Activated naive CD8-positive, alpha-beta T cell treated with anti-CD3 and anti-CD28 coated beads, Interleukin-2, amount 50 U/mL, for 24 hours (primary cell): ENCODE measurements around the gene SARM1.

ENCODE experiments used
- ATAC-seq: fragments of 150-1000 bp; cut with Tn5 transposase; one replicate; pipeline ENCODE4 v1.10.0; 2021
- DNase-seq: peaks from one replicate; pipeline ENCODE4 v3.0.0; 2021
- H3K27ac Mint-ChIP-seq: one replicate; pipeline ENCODE4 v1.8.0; 2021; ENCODE audit warnings: mild to moderate bottlenecking, mixed read lengths
- H3K27me3 Mint-ChIP-seq: one replicate; pipeline ENCODE4 v1.8.0; 2021; ENCODE audit warnings: mixed read lengths
- H3K36me3 Mint-ChIP-seq: one replicate; pipeline ENCODE4 v1.8.0; 2021; ENCODE audit warnings: low read depth, mixed read lengths
- H3K4me1 Mint-ChIP-seq: one replicate; pipeline ENCODE4 v1.8.0; 2021; ENCODE audit warnings: mixed read lengths
- H3K4me3 Mint-ChIP-seq: one replicate; pipeline ENCODE4 v1.8.0; 2021; ENCODE audit warnings: mild to moderate bottlenecking, moderate library complexity, mixed read lengths
- H3K9me3 Mint-ChIP-seq: one replicate; pipeline ENCODE4 v1.8.0; 2021; ENCODE audit warnings: mixed read lengths

Gene SARM1

DNA sequence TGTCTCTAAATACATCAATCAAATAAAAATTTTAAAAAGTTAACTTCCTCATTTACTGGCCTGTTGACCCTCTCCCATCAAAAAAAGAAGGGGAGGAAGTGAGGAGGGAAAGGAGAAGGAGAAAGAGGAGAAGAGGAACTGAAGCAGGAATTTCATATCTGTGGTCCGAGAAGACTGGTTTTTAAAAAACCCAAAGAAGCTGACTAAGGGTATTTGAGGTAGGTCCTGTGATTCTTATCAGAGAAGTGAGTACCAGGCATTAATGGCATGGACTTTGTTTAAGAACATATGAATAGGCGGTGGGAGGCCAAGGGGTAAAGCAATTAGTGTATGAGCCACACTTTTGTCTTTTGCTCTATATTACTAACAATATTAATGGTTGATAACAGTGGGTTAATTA, 32.5 kb downstream of the SARM1 start:
- Mint-ChIP-seq H3K36me3 (no peaks in the 10 kb centered on the region), H3K27me3 (peaks cover 3% of the 10 kb centered on the region), H3K9me3 (no peaks in the 10 kb centered on the region), H3K4me3 (no peak overlapping the region), H3K27ac (no peak overlapping the region), H3K4me1 (peaks cover 12% of the 10 kb centered on the region)
- no peak for ATAC-seq
- DNase-seq = no peak

- H3K27ac Mint-ChIP-seq = no peak overlapping the region
- H3K27me3 Mint-ChIP-seq = peaks cover 3% of the 10 kb centered on the region
- peak overlapping the region; percentile 31 for H3K4me3 Mint-ChIP-seq
- ATAC-seq (no peak), DNase-seq (no peak)
- H3K36me3 Mint-ChIP-seq = no peaks in the 10 kb centered on the region
- no peaks in the 10 kb centered on the region for H3K9me3 Mint-ChIP-seq
- peaks cover 12% of the 10 kb centered on the region for H3K4me1 Mint-ChIP-seq
These were observed 32.9 kb downstream of the SARM1 start for GRCh38 chr17:28404461-28404811.

- Mint-ChIP-seq H3K27me3 (peaks cover 3% of the 10 kb centered on the region), H3K4me1 (peaks cover 12% of the 10 kb centered on the region), H3K9me3 (no peaks in the 10 kb centered on the region), H3K4me3 (peak overlapping the region; percentile 77), H3K36me3 (no peaks in the 10 kb centered on the region), H3K27ac (no peak overlapping the region)
- ATAC-seq = no peak
- DNase-seq = no peak
These were observed 33.5 kb downstream of the SARM1 start for GRCh38 chr17:28404812-28405570.

DNA sequence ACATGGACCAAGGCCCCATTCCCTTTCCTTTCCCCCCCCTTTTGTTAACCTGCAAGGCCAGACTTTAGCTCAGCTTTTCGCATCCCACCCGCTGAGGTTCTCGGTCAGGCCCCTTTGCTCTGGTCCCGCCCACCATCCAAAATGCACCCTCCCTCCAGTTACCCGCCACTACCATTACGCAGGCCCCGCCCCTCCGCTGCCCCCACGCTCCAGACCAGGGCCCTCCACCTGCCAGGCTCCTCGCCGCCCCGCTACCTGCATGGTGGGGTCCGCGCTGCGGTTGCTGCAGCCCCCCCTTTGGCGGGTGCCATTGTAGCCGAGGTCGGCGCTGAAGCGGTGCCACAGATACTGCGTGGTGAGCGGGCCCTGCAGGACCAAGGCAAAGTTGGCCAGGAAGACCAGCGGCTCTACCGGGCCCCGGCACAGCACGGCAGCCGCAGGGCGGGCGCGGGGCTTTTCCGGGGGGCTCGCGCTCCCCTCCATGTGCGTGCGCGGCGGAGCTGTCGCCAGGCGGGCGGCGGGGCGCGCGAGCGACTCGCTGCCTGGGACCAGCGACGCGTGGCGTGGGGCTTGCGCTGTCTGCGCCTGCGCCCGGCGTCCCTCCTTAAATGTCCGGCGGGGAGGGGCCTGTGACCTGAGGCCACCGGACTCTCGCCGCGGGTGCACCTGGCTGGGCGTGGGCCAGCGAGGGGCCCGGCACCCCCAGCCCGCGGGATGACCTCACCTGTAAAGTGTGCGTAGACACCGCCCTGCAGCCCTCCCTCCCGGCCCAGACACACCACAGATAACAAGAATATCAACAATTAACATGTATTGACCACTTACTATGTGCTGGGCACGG, 34.4 kb downstream of the SARM1 start, which contains the start of gene SLC46A1:
Gene SLC46A1, minus strand, starts transcription at position 581 of the 841 bp plus-strand sequence. Its CDS starts 98 bp downstream, at position 483.
- H3K4me3 Mint-ChIP-seq = peak within 1 kb of the TSS; percentile 80
- DNase-seq (peak; percentile 83), ATAC-seq (peak; percentile 86)
- peaks cover 3% of the 10 kb centered on the region for H3K27me3 Mint-ChIP-seq
- peak within 1 kb of the TSS; percentile 71 for H3K27ac Mint-ChIP-seq
- H3K36me3 Mint-ChIP-seq = no peaks in the 10 kb centered on the region
- H3K4me1 Mint-ChIP-seq = peaks cover 12% of the 10 kb centered on the region
- H3K9me3 Mint-ChIP-seq = no peaks in the 10 kb centered on the region

DNA sequence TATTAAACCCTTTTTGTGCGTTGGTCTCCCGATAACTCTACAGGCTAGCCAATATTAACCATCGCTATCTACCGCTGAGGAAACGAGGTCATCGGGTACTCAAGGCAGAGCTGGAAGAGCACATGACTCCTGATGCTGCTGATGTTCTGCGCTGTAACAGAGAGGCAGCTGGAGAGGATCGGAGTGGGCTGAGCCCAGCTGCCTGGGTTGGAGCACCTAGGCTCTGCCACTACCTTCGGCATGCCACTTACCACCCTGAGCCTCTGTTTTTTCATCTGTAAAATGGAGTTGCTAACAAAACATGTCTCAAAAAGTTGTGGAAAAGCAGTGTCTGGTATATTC, 35.0 kb downstream of the SARM1 start:
- DNase-seq = no peak
- H3K4me3 Mint-ChIP-seq = peak overlapping the region; percentile 80
- H3K4me1 Mint-ChIP-seq = peaks cover 11% of the 10 kb centered on the region
- no peak for ATAC-seq
- H3K36me3 Mint-ChIP-seq = no peaks in the 10 kb centered on the region
- peak overlapping the region; percentile 71 for H3K27ac Mint-ChIP-seq
- H3K9me3 Mint-ChIP-seq = no peaks in the 10 kb centered on the region
- peaks cover 3% of the 10 kb centered on the region for H3K27me3 Mint-ChIP-seq

GRCh38 chr17:28407130-28407973, 35.9 kb downstream of the SARM1 start:
- Mint-ChIP-seq H3K27ac (no peak overlapping the region), H3K9me3 (no peaks in the 10 kb centered on the region), H3K27me3 (peaks cover 6% of the 10 kb centered on the region), H3K4me3 (no peak overlapping the region), H3K4me1 (peaks cover 8% of the 10 kb centered on the region), H3K36me3 (no peaks in the 10 kb centered on the region)
- DNase-seq (no peak), ATAC-seq (no peak)

DNA sequence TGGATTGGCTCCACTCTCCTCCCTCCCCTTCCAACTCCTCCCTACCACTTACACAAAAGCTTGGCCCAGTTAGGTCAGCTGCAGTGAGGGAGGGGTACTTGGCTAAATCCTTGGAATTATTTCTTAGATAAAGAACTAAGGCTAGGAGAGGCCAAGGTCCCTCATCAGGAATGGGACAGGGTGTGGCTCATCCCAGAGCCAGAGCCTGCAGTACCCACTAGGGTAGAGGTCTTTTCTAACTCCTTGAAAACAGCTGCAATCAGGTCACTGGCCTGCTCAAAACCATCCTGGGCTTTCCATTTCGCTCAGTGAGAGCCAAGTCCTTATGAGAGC, 36.4 kb downstream of the SARM1 start:
- H3K4me1 Mint-ChIP-seq = peaks cover 8% of the 10 kb centered on the region
- no peak overlapping the region for H3K27ac Mint-ChIP-seq
- no peaks in the 10 kb centered on the region for H3K9me3 Mint-ChIP-seq
- H3K36me3 Mint-ChIP-seq = no peaks in the 10 kb centered on the region
- ATAC-seq = no peak
- H3K4me3 Mint-ChIP-seq = no peak overlapping the region
- no peak for DNase-seq
- peaks cover 6% of the 10 kb centered on the region for H3K27me3 Mint-ChIP-seq

GRCh38 chr17:28412099-28412498, 40.6 kb downstream of the SARM1 start:
- no peak for DNase-seq
- Mint-ChIP-seq H3K9me3 (no peaks in the 10 kb centered on the region), H3K36me3 (no peaks in the 10 kb centered on the region), H3K27me3 (peaks cover 15% of the 10 kb centered on the region), H3K4me1 (peaks cover 3% of the 10 kb centered on the region), H3K27ac (no peak overlapping the region), H3K4me3 (no peak overlapping the region)
- no peak for ATAC-seq

DNA sequence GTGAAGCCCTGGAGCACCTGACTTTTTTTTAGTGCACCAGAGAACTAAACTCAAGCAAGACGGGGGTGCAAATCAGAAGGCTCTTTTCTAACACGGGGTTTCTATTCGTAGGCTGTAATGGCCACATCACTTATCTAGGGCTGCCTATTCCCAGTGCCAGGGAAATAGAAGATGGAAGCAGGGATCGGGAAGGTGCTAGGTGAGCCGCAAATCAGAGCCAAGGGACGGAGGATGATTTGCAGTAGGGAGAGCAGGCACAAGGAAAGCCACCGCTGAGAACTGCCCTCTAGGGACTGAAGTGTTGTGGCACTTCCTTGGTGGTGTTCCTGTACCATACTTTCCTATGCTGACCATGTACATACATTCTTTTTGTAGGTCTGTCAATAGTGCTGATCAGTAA, 42.3 kb downstream of the SARM1 start:
- ATAC-seq = no peak
- H3K4me1 Mint-ChIP-seq = peaks cover 3% of the 10 kb centered on the region
- no peak overlapping the region for H3K4me3 Mint-ChIP-seq

GRCh38 chr17:28415886-28416285, 44.4 kb downstream of the SARM1 start:
- Mint-ChIP-seq H3K4me3 (no peak overlapping the region), H3K27ac (no peak overlapping the region), H3K27me3 (peaks cover 12% of the 10 kb centered on the region), H3K9me3 (no peaks in the 10 kb centered on the region), H3K36me3 (no peaks in the 10 kb centered on the region), H3K4me1 (peaks cover 3% of the 10 kb centered on the region)
- DNase-seq (no peak), ATAC-seq (no peak)

More for the DNA sequence above, 42.3 kb downstream of the SARM1 start:
- Mint-ChIP-seq H3K9me3 (no peaks in the 10 kb centered on the region), H3K36me3 (no peaks in the 10 kb centered on the region), H3K27ac (no peak overlapping the region), H3K27me3 (peaks cover 12% of the 10 kb centered on the region)
- no peak for DNase-seq

DNA sequence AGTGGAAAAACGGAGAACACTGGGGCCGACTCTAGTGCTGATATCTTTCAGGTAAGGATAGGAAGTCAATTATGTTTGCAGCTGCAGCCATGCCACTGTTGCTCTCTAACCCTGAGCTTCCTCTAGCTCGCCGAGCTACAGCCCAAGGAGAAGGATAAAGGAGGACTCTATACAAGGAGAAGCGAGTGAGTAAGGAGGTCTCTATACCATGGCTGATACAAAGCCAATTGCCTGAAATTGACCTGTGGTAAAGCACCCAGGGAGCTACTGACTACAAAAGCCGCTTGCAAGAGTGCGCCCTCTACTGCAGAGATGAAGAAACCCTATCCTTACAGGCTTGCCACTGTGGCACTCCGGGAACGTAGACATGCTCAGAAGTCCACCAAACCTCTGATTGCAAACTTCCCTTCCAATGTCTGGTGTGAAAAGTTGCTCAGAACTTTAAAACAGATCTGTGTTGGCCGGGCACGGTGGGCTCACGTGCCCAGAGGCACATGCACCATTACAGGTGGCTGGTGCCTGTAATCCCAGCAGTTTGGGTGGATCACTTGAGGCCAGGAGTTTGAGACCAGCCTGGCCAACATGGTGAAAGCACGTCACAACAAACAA, 45.3 kb downstream of the SARM1 start:
- ATAC-seq = peak; percentile 97
- Mint-ChIP-seq H3K4me3 (no peak overlapping the region), H3K36me3 (no peaks in the 10 kb centered on the region), H3K27me3 (peaks cover 12% of the 10 kb centered on the region), H3K9me3 (no peaks in the 10 kb centered on the region), H3K27ac (no peak overlapping the region), H3K4me1 (peaks cover 3% of the 10 kb centered on the region)
- DNase-seq = peak; percentile 55

GRCh38 chr17:28421787-28422305, 50.4 kb downstream of the SARM1 start:
- H3K4me3 Mint-ChIP-seq = no peak overlapping the region
- H3K36me3 Mint-ChIP-seq = no peaks in the 10 kb centered on the region
- H3K27me3 Mint-ChIP-seq = no peaks in the 10 kb centered on the region
- no peak for ATAC-seq
- no peaks in the 10 kb centered on the region for H3K4me1 Mint-ChIP-seq
- no peak overlapping the region for H3K27ac Mint-ChIP-seq
- H3K9me3 Mint-ChIP-seq = no peaks in the 10 kb centered on the region
- no peak for DNase-seq

DNA sequence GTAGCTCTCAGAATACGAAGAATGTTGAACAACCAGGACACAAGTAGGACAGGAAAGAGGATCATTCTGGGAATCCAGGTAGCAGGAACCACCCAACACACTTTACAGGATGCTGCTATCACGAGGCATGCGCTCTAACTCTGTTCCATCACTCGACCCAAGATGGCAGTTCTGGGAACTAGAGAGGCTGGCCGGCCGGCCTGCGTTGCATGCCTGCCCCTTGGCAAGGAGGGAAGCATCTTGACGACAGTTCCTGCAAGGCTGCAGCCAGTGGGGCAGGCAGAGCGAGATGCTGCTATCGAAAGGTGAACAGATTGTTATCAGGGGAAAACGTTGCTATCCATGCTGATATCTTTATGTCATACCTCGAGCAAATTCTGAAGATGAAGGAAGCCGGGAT, 53.7 kb downstream of the SARM1 start:
- no peak for ATAC-seq
- Mint-ChIP-seq H3K9me3 (no peaks in the 10 kb centered on the region), H3K27me3 (no peaks in the 10 kb centered on the region), H3K4me1 (no peaks in the 10 kb centered on the region), H3K36me3 (no peaks in the 10 kb centered on the region), H3K4me3 (no peak overlapping the region), H3K27ac (no peak overlapping the region)
- DNase-seq = no peak

- no peak for ATAC-seq
- H3K4me3 Mint-ChIP-seq = no peak overlapping the region
- no peak for DNase-seq
- H3K27ac Mint-ChIP-seq = no peak overlapping the region
- H3K36me3 Mint-ChIP-seq = no peaks in the 10 kb centered on the region
- no peaks in the 10 kb centered on the region for H3K9me3 Mint-ChIP-seq
- no peaks in the 10 kb centered on the region for H3K27me3 Mint-ChIP-seq
- no peaks in the 10 kb centered on the region for H3K4me1 Mint-ChIP-seq
These were observed 54.6 kb downstream of the SARM1 start for GRCh38 chr17:28426081-28426519.
